Keratinocyte (primary cell): ENCODE data around the gene ITGB2. TPM values are rescaled to one million over a fixed set of nuclear protein-coding genes. Genes with fewer than 3 reads are reported as not detected.

Experiments
- DNase-seq: peaks from one replicate; pipeline ENCODE4 v3.0.0-alpha.2; 2011; ENCODE audit warnings: low read depth, missing footprints, low spot score
- FAIRE-seq: peaks from 2 replicates; lab custom pipeline; 2011; peaks lifted over from hg19 to GRCh38; lab: Jason Lieb, UNC
- H2AFZ ChIP-seq: 2 replicates; pipeline ENCODE4 v1.6.0; 2012; ENCODE audit warnings: low read length, control low read depth, inconsistent platforms; ENCODE audit not compliant: control insufficient read depth
- H3K27ac ChIP-seq: 2 replicates; pipeline ENCODE4 v1.5.1; 2011; ENCODE audit warnings: low read length; ENCODE audit not compliant: control insufficient read depth, insufficient read depth
- H3K27me3 ChIP-seq: 3 replicates; pipeline ENCODE4 v1.6.0; 2011; ENCODE audit warnings: low read length; ENCODE audit not compliant: control insufficient read depth, insufficient read depth; ENCODE audit errors: extremely low read depth
- H3K36me3 ChIP-seq, 2 experiments: 2 replicates in 1 of 2; 3 replicates in 1 of 2; pipeline ENCODE4 v1.5.1; 2011; ENCODE audit warnings: low read length in 2 of 2, mild to moderate bottlenecking in 1 of 2; ENCODE audit not compliant: control insufficient read depth in 2 of 2, insufficient read depth in 2 of 2; ENCODE audit errors: extremely low read depth in 1 of 2
- H3K4me1 ChIP-seq: 3 replicates; pipeline ENCODE4 v1.5.1; 2011; ENCODE audit warnings: low read length; ENCODE audit not compliant: control insufficient read depth, insufficient read depth; ENCODE audit errors: extremely low read depth
- H3K4me2 ChIP-seq: 3 replicates; pipeline ENCODE4 v1.6.0; 2011; ENCODE audit warnings: low read depth, low read length; ENCODE audit not compliant: control insufficient read depth, insufficient read depth; ENCODE audit errors: extremely low read depth
- H3K4me3 ChIP-seq, 3 experiments: fragments of 200-600 bp in 1 of 3; sonication (generic) in 1 of 3; 2 replicates in 2 of 3; 3 replicates in 1 of 3; pipeline ENCODE4 v1.5.1; 2011 to 2016; ENCODE audit warnings: low read length in 3 of 3, mild to moderate bottlenecking in 3 of 3, control low read depth in 2 of 3, inconsistent platforms in 1 of 3, low read depth in 1 of 3, mixed read lengths in 1 of 3, mixed run types in 1 of 3, moderate library complexity in 1 of 3; ENCODE audit not compliant: control insufficient read depth in 2 of 3, insufficient read depth in 2 of 3; ENCODE audit errors: extremely low read depth in 1 of 3
- H3K79me2 ChIP-seq: 2 replicates; pipeline ENCODE4 v1.6.0; 2012; ENCODE audit warnings: low read length; ENCODE audit not compliant: control insufficient read depth, insufficient read depth
- H3K9ac ChIP-seq: 3 replicates; pipeline ENCODE4 v1.6.0; 2011; ENCODE audit warnings: low read length; ENCODE audit not compliant: control insufficient read depth, insufficient read depth; ENCODE audit errors: extremely low read depth
- H3K9me1 ChIP-seq: 3 replicates; pipeline ENCODE4 v1.6.0; 2011; ENCODE audit warnings: low read length; ENCODE audit not compliant: control insufficient read depth, insufficient read depth; ENCODE audit errors: extremely low read depth
- H3K9me3 ChIP-seq: 2 replicates; pipeline ENCODE4 v1.5.1; 2012; ENCODE audit warnings: low read depth, low read length; ENCODE audit not compliant: control insufficient read depth
- H4K20me1 ChIP-seq: 3 replicates; pipeline ENCODE4 v1.6.0; 2011; ENCODE audit warnings: low read length; ENCODE audit not compliant: control insufficient read depth, insufficient read depth; ENCODE audit errors: extremely low read depth
- EZH2 ChIP-seq: IDR thresholded peaks from one replicate; pipeline ENCODE4 v1.6.1; 2012; ENCODE audit warnings: inconsistent platforms, mild to moderate bottlenecking, low read length, moderate library complexity
- dilution Hi-C: fragments of 300-500 bp; cut with MboI; formaldehyde crosslinking; loops from one replicate; pipeline ENCODE4 v1.7.0; 2020; ENCODE audit warnings: low sequenced_read_pairs; ENCODE audit not compliant: extremely low pct_ligation_motif_present
- polyA plus RNA-seq, 5 experiments: library from polyadenylated mRNA; depleted of rRNA in 3 of 5; stranded (reverse) in 3 of 5; stranded (forward) in 1 of 5; unstranded in 1 of 5; fragments of >200 nt; gene quantifications; 1 replicate in 1 of 5; 2 replicates in 3 of 5; 3 replicates in 1 of 5; pipeline versions ENCODE4 v1.2.1 to v1.2.3, GENCODE V29; 2011 to 2012; ENCODE audit warnings: missing spikeins in 2 of 5, low read depth in 1 of 5, low replicate concordance in 1 of 5
- TF ChIP-seq, protein P1 (sequence below), 3 experiments: IDR thresholded peaks in 1 of 3; conservative IDR thresholded peaks in 1 of 3; optimal IDR thresholded peaks in 1 of 3; 2 replicates in 2 of 3; 3 replicates in 1 of 3; pipeline versions ENCODE3 to v1.5.1; 2011; ENCODE audit warnings: low read length in 3 of 3, mild to moderate bottlenecking in 3 of 3, moderate library complexity in 2 of 3, control low read depth in 1 of 3, inconsistent platforms in 1 of 3; ENCODE audit not compliant: insufficient read depth in 2 of 3; ENCODE audit errors: extremely low read depth in 1 of 3

ITGB2 gene
- polyA plus RNA-seq, 1 donor (not counting 4 experiments of a cell fraction or from before 2014, with no cell fraction given) = 0.55 TPM

- FAIRE-seq = no peak
- peaks cover 48% of the 10 kb centered on the region for H4K20me1 ChIP-seq
Measured at GRCh38 chr21:44871576-44872269, 49.0 kb downstream of the ITGB2 start.

GRCh38 chr21:44870748-44871495, 49.8 kb downstream of the ITGB2 start:
- no peak overlapping the region for H3K9ac ChIP-seq
- no peak for FAIRE-seq
- peaks cover 46% of the 10 kb centered on the region for H3K4me1 ChIP-seq

More at GRCh38 chr21:44871576-44872269, 49.0 kb downstream of the ITGB2 start:
- no peak for TF ChIP-seq EZH2
- TF ChIP-seq, protein P1, sequence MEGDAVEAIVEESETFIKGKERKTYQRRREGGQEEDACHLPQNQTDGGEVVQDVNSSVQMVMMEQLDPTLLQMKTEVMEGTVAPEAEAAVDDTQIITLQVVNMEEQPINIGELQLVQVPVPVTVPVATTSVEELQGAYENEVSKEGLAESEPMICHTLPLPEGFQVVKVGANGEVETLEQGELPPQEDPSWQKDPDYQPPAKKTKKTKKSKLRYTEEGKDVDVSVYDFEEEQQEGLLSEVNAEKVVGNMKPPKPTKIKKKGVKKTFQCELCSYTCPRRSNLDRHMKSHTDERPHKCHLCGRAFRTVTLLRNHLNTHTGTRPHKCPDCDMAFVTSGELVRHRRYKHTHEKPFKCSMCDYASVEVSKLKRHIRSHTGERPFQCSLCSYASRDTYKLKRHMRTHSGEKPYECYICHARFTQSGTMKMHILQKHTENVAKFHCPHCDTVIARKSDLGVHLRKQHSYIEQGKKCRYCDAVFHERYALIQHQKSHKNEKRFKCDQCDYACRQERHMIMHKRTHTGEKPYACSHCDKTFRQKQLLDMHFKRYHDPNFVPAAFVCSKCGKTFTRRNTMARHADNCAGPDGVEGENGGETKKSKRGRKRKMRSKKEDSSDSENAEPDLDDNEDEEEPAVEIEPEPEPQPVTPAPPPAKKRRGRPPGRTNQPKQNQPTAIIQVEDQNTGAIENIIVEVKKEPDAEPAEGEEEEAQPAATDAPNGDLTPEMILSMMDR (optimal IDR thresholded peaks at IDR 0.05 in 1 of 3, IDR thresholded peaks at IDR 0.05 in 1 of 3, conservative IDR thresholded peaks at IDR 0.05 in 1 of 3; ENCODE audit: extremely low read depth in 1 of 3, insufficient read depth in 2 of 3, low read length in 3 of 3) = no peak
- peak overlapping the region; percentile 80 for H3K9ac ChIP-seq
- DNase-seq = no peak
- no peaks in the 10 kb centered on the region for H3K27me3 ChIP-seq
- H3K4me1 ChIP-seq = peaks cover 46% of the 10 kb centered on the region
- no peaks in the 10 kb centered on the region for H3K9me3 ChIP-seq
- H3K9me1 ChIP-seq = peaks cover 11% of the 10 kb centered on the region
- H2AFZ ChIP-seq = no peak overlapping the region
- H3K79me2 ChIP-seq = peaks cover 66% of the 10 kb centered on the region
- H3K4me3 ChIP-seq = peak overlapping the region; percentile 82 to 92 (median 85)
- dilution Hi-C loops = no loop called here
- H3K4me2 ChIP-seq = peak overlapping the region; percentile 84
- H3K27ac ChIP-seq = peak overlapping the region; percentile 62
- peaks cover 2 to 4% of the 10 kb centered on the region in 2 experiments for H3K36me3 ChIP-seq

More at GRCh38 chr21:44870748-44871495, 49.8 kb downstream of the ITGB2 start:
- DNase-seq = no peak
- Histone ChIP-seq H3K9me3 (no peaks in the 10 kb centered on the region), H3K27ac (no peak overlapping the region), H3K9me1 (peaks cover 12% of the 10 kb centered on the region), H3K36me3 (peaks cover 2 to 6% of the 10 kb centered on the region in 2 experiments), H3K4me2 (peak overlapping the region; percentile 4), H3K79me2 (peaks cover 74% of the 10 kb centered on the region), H3K27me3 (no peaks in the 10 kb centered on the region), H3K4me3 (no peak overlapping the region), H2AFZ (no peak overlapping the region), H4K20me1 (peaks cover 52% of the 10 kb centered on the region)
- no peak for TF ChIP-seq EZH2
- TF ChIP-seq, protein P1 (optimal IDR thresholded peaks at IDR 0.05 in 1 of 3, IDR thresholded peaks at IDR 0.05 in 1 of 3, conservative IDR thresholded peaks at IDR 0.05 in 1 of 3; ENCODE audit: extremely low read depth in 1 of 3, insufficient read depth in 2 of 3, low read length in 3 of 3) = no peak
- dilution Hi-C loops = no loop called here
